NCI-H345 treated with DMSO at 0.1 percent for 48 hours (cell line): Measurements from ENCODE around the gene DNAJB4.
"Not testable (repeated sequence)": the region's sequence is repeated elsewhere in the genome, so short reads cannot be mapped to it uniquely, and the experiment has no call there.

Source experiments
- DNase-seq: peaks from one replicate; lab custom pipeline; 2025; ENCODE audit not compliant: unreplicated experiment; lab: John Stamatoyannopoulos, UW

Gene DNAJB4

GRCh38 chr1:77990629-77991204, 14.0 kb upstream of the DNAJB4 start:
- no peak for DNase-seq

DNA sequence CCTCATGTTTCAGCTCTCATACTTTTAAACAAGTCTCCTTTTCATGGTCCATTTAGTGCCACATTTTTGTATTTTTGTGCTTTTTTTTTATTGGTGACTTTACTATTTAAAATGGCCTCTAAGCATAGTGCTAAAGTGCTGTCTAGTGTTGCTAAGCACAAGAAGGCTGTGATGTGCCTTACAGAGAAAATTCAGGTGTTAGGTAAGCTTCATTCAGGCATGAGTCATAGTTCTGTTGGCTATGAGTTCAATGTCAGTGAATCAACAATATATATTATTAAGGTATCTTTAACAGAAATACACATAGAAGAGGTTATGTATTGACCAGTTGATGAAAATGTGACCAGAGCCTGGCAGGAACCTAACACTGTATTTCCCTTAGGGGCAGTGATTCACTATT, 13.1 kb upstream of the DNAJB4 start:
- no peak for DNase-seq

- no peak for DNase-seq
These were observed 10.5 kb upstream of the DNAJB4 start for GRCh38 chr1:77994117-77994705.

GRCh38 chr1:77996734-77997133, 8.0 kb upstream of the DNAJB4 start:
- DNase-seq, result no peak

- DNase-seq, result not testable (repeated sequence)
These were observed 4.2 kb upstream of the DNAJB4 start for GRCh38 chr1:78000536-78000935.

DNA sequence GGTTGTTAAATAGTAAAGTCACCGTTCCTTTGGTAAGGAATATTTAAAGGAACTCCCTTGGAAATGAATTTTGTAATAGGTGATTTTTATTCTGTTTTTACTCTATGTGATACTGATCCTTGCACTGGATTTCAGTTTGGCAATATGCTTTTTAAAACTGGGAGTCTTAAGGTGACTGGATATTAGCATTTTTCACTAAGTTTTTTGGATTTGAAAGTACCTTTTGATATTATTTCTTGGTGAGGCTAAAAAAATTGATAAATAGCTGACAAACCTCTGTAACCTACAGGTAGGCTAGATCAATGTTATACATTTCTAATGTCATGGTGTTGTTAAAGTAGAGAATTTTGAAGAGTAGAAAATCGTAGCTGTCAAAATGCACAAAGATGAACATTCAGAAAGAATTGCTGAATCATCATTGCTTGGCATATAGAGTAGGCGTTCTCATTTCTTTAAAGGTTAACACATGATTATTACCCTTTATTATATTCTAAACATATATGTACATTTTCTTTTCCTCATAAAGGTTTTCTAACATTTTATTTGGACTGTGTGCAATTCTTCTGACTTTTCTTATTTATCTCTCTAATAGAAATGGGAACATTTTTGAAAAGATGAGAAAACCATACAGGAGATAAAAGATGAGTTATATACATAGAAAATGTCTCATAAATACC, 1.5 kb upstream of the DNAJB4 start:
- DNase-seq, result no peak

GRCh38 chr1:78003882-78004718, 639 bp upstream of the DNAJB4 start:
- no peak for DNase-seq

GRCh38 chr1:78005448-78005722, 646 bp downstream of the DNAJB4 start:
- no peak for DNase-seq

GRCh38 chr1:78005755-78006154, 1.0 kb downstream of the DNAJB4 start:
- no peak for DNase-seq

DNA sequence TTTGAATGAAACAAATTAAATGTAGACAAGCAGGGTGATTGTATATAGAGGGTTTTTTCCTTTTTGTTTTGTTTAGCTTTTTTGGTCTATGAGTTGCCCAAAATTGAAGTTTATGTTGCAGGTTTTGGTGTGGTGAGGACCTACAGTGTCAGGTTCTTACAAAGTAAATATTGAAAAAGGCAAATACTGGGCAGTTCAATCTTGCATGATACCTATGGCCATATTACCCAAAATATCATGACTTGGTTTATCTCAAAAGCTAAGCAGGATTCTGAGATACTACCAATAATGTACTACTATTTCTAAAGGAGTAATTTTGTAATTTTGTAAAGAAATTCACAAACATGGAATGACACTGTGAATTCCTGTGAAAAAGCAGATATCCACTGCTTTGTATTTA, 1.8 kb downstream of the DNAJB4 start:
- DNase-seq, result no peak

- DNase-seq, result no peak
These were observed 3.1 kb downstream of the DNAJB4 start for GRCh38 chr1:78007677-78008341.

DNA sequence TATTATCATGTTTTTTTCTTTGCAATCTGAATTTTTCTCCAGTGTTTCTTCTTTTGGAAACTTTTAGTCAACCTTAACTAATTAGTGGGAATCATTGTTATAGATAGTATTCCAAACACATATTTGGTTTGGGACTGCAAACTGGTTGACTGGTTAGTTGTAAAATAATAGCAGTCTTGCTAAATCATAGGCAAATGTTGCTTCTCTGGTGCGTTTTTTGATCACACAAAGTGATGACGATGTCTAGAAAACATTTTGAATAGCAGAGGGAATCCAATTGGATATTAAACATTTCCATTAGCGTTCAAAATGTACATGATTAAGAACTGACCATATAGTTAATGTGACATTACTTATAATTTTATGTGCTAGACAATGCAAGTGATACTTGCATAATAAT, 4.5 kb downstream of the DNAJB4 start:
- no peak for DNase-seq

- DNase-seq, result no peak
These were observed 5.1 kb downstream of the DNAJB4 start for GRCh38 chr1:78009836-78010235.

DNA sequence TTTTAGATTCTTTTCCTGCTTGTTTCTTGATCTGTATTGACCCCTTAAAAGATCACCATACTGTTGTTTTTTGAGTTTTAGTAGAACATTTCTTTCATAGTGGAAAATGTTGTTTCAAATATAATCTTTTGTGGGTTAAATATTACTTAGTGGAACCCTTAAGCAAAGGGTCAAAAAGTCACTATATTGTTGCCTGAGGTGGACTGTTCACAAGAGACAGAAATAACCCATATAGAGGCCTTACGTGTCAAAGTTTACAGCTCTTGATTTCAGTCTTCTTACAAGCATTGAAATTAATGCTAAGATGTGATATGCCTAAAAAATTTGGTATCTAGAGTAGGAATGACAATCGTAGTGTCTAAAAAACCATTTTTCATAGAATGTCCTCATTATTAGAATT, 6.3 kb downstream of the DNAJB4 start:
- no peak for DNase-seq

DNA sequence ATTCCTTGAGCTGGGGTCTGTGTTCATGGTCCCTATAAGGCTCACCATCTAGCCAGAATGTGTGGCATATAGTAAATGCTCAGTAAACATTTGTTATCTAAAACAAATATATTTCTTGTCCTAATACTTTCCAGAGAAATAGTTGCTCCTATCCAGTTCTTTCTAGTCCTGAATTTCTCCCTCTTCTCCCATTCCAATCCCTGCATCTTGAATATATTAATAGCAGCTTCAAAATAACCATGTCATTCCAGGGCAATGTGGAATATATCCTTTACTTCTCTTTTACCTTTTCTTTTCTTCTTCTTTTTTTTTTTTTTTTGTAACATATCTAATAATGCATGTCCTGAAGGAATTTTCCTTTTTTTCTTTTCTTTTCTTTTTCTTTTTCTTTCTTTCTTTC, 10.4 kb downstream of the DNAJB4 start:
- no peak for DNase-seq

DNA sequence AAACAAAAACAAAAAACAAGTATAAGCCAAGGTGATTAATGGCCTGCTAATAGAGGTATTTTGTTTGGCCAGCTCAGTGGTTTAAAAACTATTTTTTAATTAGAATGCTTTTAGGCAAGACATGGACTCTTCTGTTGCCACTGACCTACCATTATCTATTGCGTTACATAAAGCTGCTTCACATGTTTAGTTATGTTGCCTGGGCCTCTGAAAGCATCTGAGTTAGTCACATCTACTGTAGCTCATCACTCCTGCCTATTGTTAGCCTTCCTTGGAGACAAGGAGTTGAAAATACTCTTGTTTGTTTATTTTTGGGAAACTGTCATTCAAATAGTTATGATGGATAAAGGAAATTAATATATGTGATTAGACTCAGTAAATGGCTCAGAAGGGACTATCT, 14.3 kb downstream of the DNAJB4 start:
- no peak for DNase-seq

DNA sequence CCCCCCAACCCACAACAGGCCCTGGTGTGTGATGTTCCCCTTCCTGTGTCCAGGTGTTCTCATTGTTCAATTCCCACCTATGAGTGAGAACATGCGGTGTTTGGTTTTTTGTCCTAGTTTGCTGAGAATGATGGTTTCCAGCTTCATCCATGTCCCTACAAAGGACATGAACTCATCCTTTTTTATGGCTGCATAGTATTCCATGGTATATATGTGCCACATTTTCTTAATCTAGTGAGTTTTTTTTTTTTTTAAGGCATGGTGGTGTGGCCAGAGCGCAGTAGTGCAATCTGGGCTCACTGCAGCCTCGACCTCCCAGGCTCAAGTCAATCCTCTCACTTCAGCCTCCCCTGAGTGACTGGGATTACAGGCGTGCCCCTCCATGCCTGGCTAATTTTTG, 16.4 kb downstream of the DNAJB4 start:
- DNase-seq, result not testable (repeated sequence)

DNA sequence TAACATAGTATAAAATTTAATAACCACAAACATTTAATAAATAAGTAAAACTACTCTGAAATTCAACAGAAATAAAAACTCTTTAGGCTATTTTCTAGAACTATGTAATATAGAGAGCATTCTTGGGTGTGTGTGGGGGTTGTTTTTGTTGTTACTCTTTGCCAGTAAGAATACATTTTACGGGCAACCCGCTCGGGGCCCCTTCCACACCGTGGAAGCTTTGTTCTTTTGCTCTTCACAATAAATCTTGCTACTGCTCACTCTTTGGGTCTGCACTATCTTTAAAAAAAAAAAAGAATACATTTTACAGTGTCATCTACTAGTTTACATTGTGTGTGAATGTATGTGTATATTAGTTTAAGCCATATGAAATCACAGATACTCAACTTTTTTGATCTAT, 25.1 kb downstream of the DNAJB4 start:
- no peak for DNase-seq

GRCh38 chr1:78032996-78033796, 28.5 kb downstream of the DNAJB4 start:
- no peak for DNase-seq

- DNase-seq, result no peak
These were observed 29.0 kb downstream of the DNAJB4 start for GRCh38 chr1:78033797-78034172.

GRCh38 chr1:78035121-78035520, 30.4 kb downstream of the DNAJB4 start:
- DNase-seq, result no peak
